Measurements from ENCODE around the gene MECP2. TPM values are rescaled to one million over a fixed set of nuclear protein-coding genes. Genes with fewer than 3 reads are reported as not detected.
A peak's percentile ranks its signal among the peaks of the same experiment; 100 is the strongest.

Gene MECP2
- total RNA-seq, 1 experiment from 2014 or later = 88.9 TPM

DNA sequence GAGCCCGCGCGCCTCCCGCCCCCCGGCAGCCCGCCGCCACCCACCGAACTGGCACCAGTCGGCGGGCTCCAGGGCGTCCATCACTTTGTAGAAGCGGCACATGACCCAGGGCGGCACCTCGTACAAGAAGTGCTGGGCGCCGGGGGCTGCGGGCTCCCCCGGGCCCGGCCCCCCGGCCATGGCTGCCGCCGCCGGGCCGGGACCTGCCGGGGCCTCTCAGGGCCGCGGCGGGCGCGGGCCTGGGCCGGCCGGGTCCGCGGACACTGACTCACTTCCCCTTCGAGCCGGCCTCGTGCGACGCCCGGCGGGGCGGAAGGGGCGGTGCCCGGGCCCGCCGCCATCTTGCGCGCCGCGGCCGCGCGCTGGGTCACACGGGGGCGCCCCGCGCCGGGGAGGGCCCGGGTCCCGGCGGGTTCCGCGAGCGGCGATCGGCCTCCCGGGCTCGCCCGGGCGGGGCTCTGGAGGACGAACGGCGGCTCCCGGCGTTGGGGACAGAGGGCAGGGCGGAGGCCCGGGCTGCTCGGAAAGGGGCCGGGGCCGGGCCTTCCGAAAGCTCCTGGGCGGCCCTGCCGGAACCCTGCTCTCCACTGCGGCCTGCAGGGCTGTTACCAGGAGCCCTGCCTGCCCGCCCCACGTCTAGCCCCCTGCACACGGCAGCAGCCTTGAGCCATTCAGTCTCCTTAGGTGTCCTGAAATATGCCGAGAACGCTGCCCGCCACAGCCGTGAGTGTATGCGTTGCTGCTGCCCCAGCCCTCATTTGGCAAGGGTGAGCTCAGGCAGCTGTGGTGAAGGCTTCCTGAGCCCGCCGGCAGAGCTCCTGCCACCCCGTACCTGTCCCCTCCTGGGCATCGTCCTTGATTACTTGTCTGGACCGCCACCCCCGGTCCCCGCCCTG is 77.6 kb downstream of the MECP2 start, which contains the start of gene IRAK1:
TSS of gene IRAK1 (minus strand) at position 270 of the 896 bp plus-strand sequence. CDS start at position 180, 90 bp downstream.
- Histone ChIP-seq H3K27me3 (ENCODE audit: control insufficient read depth, insufficient read depth, low read length) (no peaks in the 10 kb centered on the region), H3K36me3 (ENCODE audit: control insufficient read depth, insufficient read depth, low read length) (no peaks in the 10 kb centered on the region), H3K4me3 (ENCODE audit: low read depth in 2 of 2, low read length in 2 of 2) (peak within 1 kb of the TSS; percentile 59 to 91), H3K27ac (ENCODE audit: low read length) (peak within 1 kb of the TSS; percentile 97), H3K4me1 (ENCODE audit: control insufficient read depth, insufficient read depth, low read length) (peaks cover 46% of the 10 kb centered on the region), H3K9me3 (ENCODE audit: control insufficient read depth, insufficient read depth, low read depth, low read length) (no peaks in the 10 kb centered on the region)
- in situ Hi-C loops (cut with HindIII; ENCODE audit: low pct_unique_long_range_greater_than_20kb, low sequenced_read_pairs) (no loop called here), intact Hi-C loops (cut with micrococcal nuclease; ENCODE audit: unreplicated experiment) (no loop called here)
- TF ChIP-seq SIN3A (IDR thresholded peaks at IDR 0.05; ENCODE audit: borderline replicate concordance, insufficient read depth, low read depth, low read length) (peak; percentile 57; the same call in 1 of the 2 replicates), POLR2AphosphoS5 (IDR thresholded peaks at IDR 0.05; ENCODE audit: low read depth, low read length) (0 out of 2 replicates have a peak, but pooled peaks have one; percentile 12)
- TF ChIP-seq, protein P1, sequence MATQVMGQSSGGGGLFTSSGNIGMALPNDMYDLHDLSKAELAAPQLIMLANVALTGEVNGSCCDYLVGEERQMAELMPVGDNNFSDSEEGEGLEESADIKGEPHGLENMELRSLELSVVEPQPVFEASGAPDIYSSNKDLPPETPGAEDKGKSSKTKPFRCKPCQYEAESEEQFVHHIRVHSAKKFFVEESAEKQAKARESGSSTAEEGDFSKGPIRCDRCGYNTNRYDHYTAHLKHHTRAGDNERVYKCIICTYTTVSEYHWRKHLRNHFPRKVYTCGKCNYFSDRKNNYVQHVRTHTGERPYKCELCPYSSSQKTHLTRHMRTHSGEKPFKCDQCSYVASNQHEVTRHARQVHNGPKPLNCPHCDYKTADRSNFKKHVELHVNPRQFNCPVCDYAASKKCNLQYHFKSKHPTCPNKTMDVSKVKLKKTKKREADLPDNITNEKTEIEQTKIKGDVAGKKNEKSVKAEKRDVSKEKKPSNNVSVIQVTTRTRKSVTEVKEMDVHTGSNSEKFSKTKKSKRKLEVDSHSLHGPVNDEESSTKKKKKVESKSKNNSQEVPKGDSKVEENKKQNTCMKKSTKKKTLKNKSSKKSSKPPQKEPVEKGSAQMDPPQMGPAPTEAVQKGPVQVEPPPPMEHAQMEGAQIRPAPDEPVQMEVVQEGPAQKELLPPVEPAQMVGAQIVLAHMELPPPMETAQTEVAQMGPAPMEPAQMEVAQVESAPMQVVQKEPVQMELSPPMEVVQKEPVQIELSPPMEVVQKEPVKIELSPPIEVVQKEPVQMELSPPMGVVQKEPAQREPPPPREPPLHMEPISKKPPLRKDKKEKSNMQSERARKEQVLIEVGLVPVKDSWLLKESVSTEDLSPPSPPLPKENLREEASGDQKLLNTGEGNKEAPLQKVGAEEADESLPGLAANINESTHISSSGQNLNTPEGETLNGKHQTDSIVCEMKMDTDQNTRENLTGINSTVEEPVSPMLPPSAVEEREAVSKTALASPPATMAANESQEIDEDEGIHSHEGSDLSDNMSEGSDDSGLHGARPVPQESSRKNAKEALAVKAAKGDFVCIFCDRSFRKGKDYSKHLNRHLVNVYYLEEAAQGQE (IDR thresholded peaks at IDR 0.05; ENCODE audit: insufficient read depth in 1 of 2, low read depth in 2 of 2, low read length in 1 of 2) = no peak
- no TSS peak for BruUV-seq (replicated peaks)
- ChIA-PET CTCF (interaction anchor here (0.6 to 1.0 kb wide), 3 partner anchors 9 to 858 kb away, joined by 3 to 8 read pairs (median 4); no protein-coding TSS in a partner anchor), POLR2A (no interaction called here)
- peak; percentile 82 for ATAC-seq
- no peak for DNase-seq (ENCODE audit: low read depth, low spot score)

DNA sequence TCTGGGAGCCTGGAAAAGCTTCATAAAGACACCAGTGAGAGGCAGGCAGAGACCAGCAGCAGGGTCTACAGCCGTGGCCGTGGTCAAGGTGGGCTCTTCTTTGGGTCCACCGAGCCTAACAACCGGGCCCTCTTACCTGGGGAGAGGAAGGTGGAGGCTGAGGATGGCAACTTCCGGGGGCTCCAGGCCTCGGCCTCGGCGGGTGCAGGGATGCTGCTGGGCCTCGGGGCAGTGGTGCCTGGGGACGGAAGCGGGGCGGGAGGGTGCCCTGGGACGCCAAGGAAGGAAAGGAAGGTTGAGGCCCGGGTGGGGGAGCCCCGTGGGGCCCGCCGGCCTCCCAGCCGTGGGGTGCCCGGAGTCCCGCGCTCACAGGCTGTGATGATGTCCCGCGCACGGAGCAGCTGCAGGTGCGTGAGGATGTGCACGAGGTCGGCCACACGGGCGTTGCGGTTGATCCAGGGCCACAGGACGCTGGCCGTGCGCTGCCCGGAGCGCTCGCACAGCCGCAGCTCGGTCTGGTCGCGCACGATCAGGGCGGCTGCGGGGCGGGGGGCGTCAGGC is 78.4 kb downstream of the MECP2 start:
- intact Hi-C loops (cut with micrococcal nuclease; ENCODE audit: unreplicated experiment) = no loop called here
- CTCF ChIA-PET = interaction anchor here (0.8 kb wide), 1 partner anchor 49 kb away, joined by 3 read pairs; no protein-coding TSS in a partner anchor

More for the DNA sequence above, 78.4 kb downstream of the MECP2 start:
- H3K4me1 ChIP-seq (ENCODE audit: control insufficient read depth, insufficient read depth, low read length) = peaks cover 46% of the 10 kb centered on the region
- TF ChIP-seq TCF7L2 (IDR thresholded peaks at IDR 0.05; ENCODE audit: low read depth, low read length) = 0 out of 2 replicates have a peak, but pooled peaks have one; percentile 10
- TF ChIP-seq, protein P2, sequence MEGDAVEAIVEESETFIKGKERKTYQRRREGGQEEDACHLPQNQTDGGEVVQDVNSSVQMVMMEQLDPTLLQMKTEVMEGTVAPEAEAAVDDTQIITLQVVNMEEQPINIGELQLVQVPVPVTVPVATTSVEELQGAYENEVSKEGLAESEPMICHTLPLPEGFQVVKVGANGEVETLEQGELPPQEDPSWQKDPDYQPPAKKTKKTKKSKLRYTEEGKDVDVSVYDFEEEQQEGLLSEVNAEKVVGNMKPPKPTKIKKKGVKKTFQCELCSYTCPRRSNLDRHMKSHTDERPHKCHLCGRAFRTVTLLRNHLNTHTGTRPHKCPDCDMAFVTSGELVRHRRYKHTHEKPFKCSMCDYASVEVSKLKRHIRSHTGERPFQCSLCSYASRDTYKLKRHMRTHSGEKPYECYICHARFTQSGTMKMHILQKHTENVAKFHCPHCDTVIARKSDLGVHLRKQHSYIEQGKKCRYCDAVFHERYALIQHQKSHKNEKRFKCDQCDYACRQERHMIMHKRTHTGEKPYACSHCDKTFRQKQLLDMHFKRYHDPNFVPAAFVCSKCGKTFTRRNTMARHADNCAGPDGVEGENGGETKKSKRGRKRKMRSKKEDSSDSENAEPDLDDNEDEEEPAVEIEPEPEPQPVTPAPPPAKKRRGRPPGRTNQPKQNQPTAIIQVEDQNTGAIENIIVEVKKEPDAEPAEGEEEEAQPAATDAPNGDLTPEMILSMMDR (IDR thresholded peaks at IDR 0.05) = no peak
- no peak for TF ChIP-seq POLR2AphosphoS5 (IDR thresholded peaks at IDR 0.05; ENCODE audit: low read depth, low read length)
- TF ChIP-seq, protein P1 (IDR thresholded peaks at IDR 0.05; ENCODE audit: insufficient read depth in 1 of 2, low read depth in 2 of 2, low read length in 1 of 2) = no peak
- POLR2A ChIA-PET = no interaction called here
- DNase-seq (ENCODE audit: low read depth, low spot score) (no peak), ATAC-seq (peak; percentile 18)
- H3K27ac ChIP-seq (ENCODE audit: low read length) = peak overlapping the region; percentile 97
- H3K4me3 ChIP-seq (ENCODE audit: low read depth in 2 of 2, low read length in 2 of 2) = peak overlapping the region; percentile 59 to 91
- H3K36me3 ChIP-seq (ENCODE audit: control insufficient read depth, insufficient read depth, low read length) = no peaks in the 10 kb centered on the region
- in situ Hi-C loops (cut with HindIII; ENCODE audit: low pct_unique_long_range_greater_than_20kb, low sequenced_read_pairs) = no loop called here
- BruUV-seq (replicated peaks) = TSS peak; percentile 64
- H3K9me3 ChIP-seq (ENCODE audit: control insufficient read depth, insufficient read depth, low read depth, low read length) = no peaks in the 10 kb centered on the region
- no peaks in the 10 kb centered on the region for H3K27me3 ChIP-seq (ENCODE audit: control insufficient read depth, insufficient read depth, low read length)
